Measurements from ENCODE around the gene PMFBP1. TPM values are rescaled to one million over a fixed set of nuclear protein-coding genes. Genes with fewer than 3 reads are reported as not detected.

Gene PMFBP1
- total and polyA plus RNA-seq, 4 experiments from 2014 or later = 0.73 to 1.1 TPM; not detected in 2

DNA sequence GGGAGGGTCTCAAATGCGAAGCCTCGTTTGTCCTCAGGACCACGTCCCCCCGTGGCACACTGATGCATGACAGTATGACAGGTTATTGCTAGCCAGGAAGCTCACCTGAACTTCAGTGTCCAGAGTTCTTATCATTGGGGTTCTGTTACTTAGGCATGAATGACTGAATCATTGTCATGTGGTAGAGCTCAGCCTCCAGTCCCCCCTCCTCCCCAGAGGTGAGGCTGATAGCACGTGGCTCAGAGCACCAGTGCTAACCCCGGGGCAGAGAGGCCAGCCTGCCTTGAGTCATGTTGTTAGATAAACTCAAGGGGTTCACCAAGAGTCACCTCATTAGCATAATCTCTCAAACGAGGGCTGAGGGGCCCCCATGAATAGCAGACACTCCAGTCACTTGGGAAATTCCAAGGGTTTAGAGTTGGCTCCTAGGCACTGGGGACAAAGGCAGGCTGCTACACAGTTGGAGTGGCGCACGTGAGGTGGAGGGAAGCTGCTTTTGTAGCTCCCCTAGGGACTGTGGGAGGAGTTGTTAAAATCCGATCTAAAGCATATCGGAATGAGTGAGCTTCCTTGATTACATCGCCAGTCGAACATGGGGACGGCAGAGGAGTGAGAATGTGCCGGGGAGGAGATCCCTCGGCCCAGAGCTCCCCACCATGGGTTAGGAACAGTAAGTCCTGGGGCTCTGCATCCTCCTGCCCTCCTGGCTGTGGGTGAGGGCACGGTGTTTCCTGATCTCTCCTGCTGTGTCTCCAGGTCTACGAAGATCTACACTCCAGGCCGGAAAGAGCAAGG, 60.1 kb downstream of the PMFBP1 start:
- Histone ChIP-seq H3K27me3 (ENCODE audit: insufficient read depth, low read length) (no peaks in the 10 kb centered on the region), H3K4me1 (ENCODE audit: insufficient read depth, low read length) (no peaks in the 10 kb centered on the region), H3K36me3 (ENCODE audit: insufficient read depth, low read length) (peaks cover 54% of the 10 kb centered on the region), H3K27ac (ENCODE audit: low read depth, low read length) (no peak overlapping the region), H3K4me3 (ENCODE audit: low read length in 2 of 2) (no peak overlapping the region), H3K9me3 (ENCODE audit: control insufficient read depth in 1 of 2, low read length in 2 of 2) (no peaks in the 10 kb centered on the region)
- Mint-ChIP-seq H3K9me3 (peaks cover 0 to 2% (median 0%) of the 10 kb centered on the region in 8 donors), H3K27me3 (no peaks in the 10 kb centered on the region), H3K27ac (no peak overlapping the region), H3K4me3 (no peak overlapping the region), H3K36me3 (peaks cover 52 to 68% of the 10 kb centered on the region in 2 donors), H3K4me1 (no peaks in the 10 kb centered on the region)
- POLR2A ChIA-PET (ENCODE audit: partially characterized antibody) = no interaction called here
- DNase-seq = no peak
- CTCF ChIA-PET (ENCODE audit: partially characterized antibody) = no interaction called here
- intact Hi-C loops (cut with micrococcal nuclease) = no loop called here

DNA sequence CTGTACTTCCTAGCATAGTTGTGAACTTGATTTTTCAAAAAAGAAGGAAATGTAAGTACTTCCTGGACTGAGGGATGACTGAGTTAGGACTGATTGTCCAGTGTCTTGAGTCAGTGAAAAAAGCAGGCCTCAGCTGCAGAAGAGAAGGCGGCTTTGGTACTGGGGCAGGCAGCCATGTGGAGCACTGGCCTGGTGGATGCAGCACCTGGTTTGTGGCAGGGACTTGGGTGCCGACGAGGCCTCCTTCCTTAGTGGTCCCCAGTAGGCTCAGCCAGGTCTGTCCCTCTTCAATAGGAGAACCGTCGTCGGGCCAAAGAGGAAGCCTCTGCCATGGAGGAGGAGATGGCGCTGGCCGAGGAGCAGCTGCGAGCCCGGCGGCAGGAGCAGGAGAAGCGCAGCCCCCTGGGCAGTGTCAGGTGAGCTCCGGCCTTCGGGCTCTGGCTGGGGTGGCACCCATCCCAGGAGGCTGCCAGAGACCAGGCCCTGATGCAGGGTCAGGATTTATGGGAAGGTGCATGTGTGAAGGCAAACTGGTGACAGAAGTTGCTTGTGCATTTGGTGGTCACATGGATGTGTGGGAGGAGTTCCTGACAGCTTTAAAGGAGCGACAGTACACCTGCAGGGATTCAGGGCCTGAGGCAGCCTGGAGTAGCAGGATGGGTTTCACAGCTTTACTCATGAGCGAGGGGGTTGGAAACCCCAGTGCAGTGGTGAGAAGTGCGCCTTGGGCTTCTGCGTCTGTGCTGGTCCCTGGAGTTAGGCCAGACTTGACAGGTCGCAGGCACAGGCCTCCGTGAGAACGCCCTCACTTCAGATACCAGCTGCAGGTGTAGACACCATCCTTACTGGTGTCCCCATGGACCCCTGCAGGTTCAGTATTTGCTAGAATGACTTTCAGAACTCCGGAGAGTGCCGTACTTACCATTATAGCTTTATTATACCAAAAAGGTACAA, 61.0 kb downstream of the PMFBP1 start:
- Mint-ChIP-seq H3K4me3 (no peak overlapping the region), H3K9me3 (peaks cover 0 to 2% (median 0%) of the 10 kb centered on the region in 8 donors), H3K27ac (no peak overlapping the region), H3K27me3 (no peaks in the 10 kb centered on the region), H3K4me1 (no peaks in the 10 kb centered on the region), H3K36me3 (peaks cover 58 to 77% of the 10 kb centered on the region in 2 donors)
- H3K4me1 ChIP-seq (ENCODE audit: insufficient read depth, low read length) = no peaks in the 10 kb centered on the region
- peaks cover 62% of the 10 kb centered on the region for H3K36me3 ChIP-seq (ENCODE audit: insufficient read depth, low read length)
- H3K27ac ChIP-seq (ENCODE audit: low read depth, low read length) = no peak overlapping the region
- no peak for DNase-seq
- H3K27me3 ChIP-seq (ENCODE audit: insufficient read depth, low read length) = no peaks in the 10 kb centered on the region
- H3K4me3 ChIP-seq (ENCODE audit: low read length in 2 of 2) = no peak overlapping the region
- intact Hi-C loops (cut with micrococcal nuclease) = no loop called here
- H3K9me3 ChIP-seq (ENCODE audit: control insufficient read depth in 1 of 2, low read length in 2 of 2) = no peaks in the 10 kb centered on the region
- ChIA-PET CTCF (ENCODE audit: partially characterized antibody) (no interaction called here), POLR2A (ENCODE audit: partially characterized antibody) (no interaction called here)

DNA sequence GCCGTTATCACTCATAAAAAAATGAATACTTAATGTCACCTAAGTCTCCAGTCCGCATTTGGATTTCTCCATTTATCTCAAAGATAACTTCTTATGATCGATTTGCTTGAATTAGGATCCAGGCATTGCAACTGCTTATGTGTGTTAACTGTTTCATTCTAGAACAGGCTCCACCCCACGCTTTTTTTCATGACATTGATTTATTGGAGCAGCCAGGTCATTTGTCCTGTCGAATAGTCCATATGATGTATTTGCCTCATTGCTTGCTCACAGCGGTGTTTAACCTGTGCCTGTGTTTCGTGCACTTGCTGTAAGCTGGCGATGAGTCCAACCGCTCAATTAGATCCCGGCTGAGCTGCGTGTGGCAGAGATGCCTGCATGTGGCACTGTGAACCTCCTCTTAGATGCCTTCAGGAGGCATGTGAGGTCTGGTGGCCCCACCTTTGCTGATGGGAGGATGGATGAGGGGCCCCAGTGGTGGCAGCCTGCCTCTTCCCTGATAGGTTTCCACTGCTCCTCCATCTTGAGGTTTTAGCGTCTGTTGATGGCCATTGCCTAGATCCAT, 61.9 kb downstream of the PMFBP1 start:
- peaks cover 66 to 84% of the 10 kb centered on the region in 2 donors for H3K36me3 Mint-ChIP-seq
- no peak overlapping the region for H3K27ac ChIP-seq (ENCODE audit: low read depth, low read length)
- H3K4me1 Mint-ChIP-seq = no peaks in the 10 kb centered on the region
- H3K9me3 Mint-ChIP-seq = peaks cover 0 to 2% (median 0%) of the 10 kb centered on the region in 8 donors
- no peaks in the 10 kb centered on the region for H3K27me3 Mint-ChIP-seq
- no peaks in the 10 kb centered on the region for H3K27me3 ChIP-seq (ENCODE audit: insufficient read depth, low read length)
- intact Hi-C loops (cut with micrococcal nuclease) = no loop called here
- H3K36me3 ChIP-seq (ENCODE audit: insufficient read depth, low read length) = peaks cover 71% of the 10 kb centered on the region
- POLR2A ChIA-PET (ENCODE audit: partially characterized antibody) = no interaction called here
- no peak overlapping the region for H3K27ac Mint-ChIP-seq
- H3K4me3 ChIP-seq (ENCODE audit: low read length in 2 of 2) = no peak overlapping the region
- no peak for DNase-seq
- H3K9me3 ChIP-seq (ENCODE audit: control insufficient read depth in 1 of 2, low read length in 2 of 2) = no peaks in the 10 kb centered on the region
- CTCF ChIA-PET (ENCODE audit: partially characterized antibody) = no interaction called here
- H3K4me3 Mint-ChIP-seq = no peak overlapping the region
- no peaks in the 10 kb centered on the region for H3K4me1 ChIP-seq (ENCODE audit: insufficient read depth, low read length)

DNA sequence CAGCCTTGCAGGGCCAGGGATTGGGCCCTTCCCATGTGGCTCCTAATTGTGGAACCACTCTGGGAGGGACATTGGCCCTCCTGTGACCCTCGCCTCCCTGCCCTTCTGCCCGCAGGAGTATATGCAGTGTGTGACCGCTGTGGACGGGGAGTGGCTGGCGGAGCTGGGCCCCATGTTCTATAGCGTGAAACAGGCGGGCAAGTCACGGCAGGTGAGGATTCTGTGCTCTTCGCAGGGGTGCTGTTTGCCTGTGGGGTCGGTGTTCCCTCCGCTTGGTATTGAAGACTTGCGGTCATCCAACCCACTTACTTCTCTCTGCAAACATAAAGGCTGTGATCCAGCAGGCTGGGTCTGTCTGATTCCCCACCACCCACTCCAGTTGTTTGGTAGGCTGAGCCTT, 62.7 kb downstream of the PMFBP1 start:
- no peak for DNase-seq
- peaks cover 79% of the 10 kb centered on the region for H3K36me3 ChIP-seq (ENCODE audit: insufficient read depth, low read length)
- Mint-ChIP-seq H3K9me3 (peaks cover 0 to 2% (median 0%) of the 10 kb centered on the region in 8 donors), H3K36me3 (peaks cover 72 to 91% of the 10 kb centered on the region in 2 donors), H3K27ac (no peak overlapping the region), H3K4me1 (no peaks in the 10 kb centered on the region), H3K4me3 (no peak overlapping the region), H3K27me3 (no peaks in the 10 kb centered on the region)
- no peak overlapping the region for H3K4me3 ChIP-seq (ENCODE audit: low read length in 2 of 2)
- ChIA-PET CTCF (ENCODE audit: partially characterized antibody) (no interaction called here), POLR2A (ENCODE audit: partially characterized antibody) (no interaction called here)
- H3K27me3 ChIP-seq (ENCODE audit: insufficient read depth, low read length) = no peaks in the 10 kb centered on the region
- no peaks in the 10 kb centered on the region for H3K4me1 ChIP-seq (ENCODE audit: insufficient read depth, low read length)
- H3K27ac ChIP-seq (ENCODE audit: low read depth, low read length) = no peak overlapping the region
- H3K9me3 ChIP-seq (ENCODE audit: control insufficient read depth in 1 of 2, low read length in 2 of 2) = no peaks in the 10 kb centered on the region
- intact Hi-C loops (cut with micrococcal nuclease) = no loop called here

DNA sequence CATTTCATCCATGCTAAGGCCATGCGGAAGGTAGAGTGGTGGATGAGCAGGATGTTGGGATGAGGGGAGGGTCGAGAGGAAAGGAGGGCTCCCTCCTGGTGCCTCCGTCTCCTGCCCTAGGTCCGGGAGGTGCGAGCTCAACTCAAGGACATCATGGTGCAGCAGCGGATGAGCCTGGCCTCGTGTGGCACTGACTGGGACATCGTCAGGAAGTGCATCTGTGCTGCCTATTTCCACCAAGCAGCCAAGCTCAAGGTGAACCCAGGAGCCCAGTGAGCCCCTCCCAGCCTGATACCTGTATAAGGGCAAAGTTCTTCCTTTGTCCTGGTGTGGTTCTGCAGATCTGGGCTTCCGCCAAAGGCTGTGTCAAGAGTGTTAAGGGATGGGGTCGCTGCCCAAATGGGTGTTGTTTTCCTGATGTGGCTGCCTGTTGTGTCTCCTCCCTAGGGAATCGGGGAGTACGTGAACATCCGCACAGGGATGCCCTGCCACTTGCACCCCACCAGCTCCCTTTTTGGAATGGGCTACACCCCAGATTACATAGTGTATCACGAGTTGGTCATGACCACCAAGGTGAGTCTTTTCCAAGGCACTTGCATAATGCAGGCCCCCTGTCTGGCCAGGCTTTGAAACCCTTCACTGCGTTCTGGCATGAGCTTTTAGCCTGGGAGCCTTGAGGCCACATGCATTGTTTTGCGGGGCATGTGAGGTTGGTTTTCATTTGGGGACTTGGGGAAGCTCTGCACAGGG, 63.4 kb downstream of the PMFBP1 start:
- Mint-ChIP-seq H3K27me3 (no peaks in the 10 kb centered on the region), H3K36me3 (peaks cover 78 to 98% of the 10 kb centered on the region in 2 donors), H3K9me3 (peaks cover 0 to 2% (median 0%) of the 10 kb centered on the region in 8 donors), H3K27ac (no peak overlapping the region), H3K4me3 (no peak overlapping the region), H3K4me1 (no peaks in the 10 kb centered on the region)
- intact Hi-C loops (cut with micrococcal nuclease) = no loop called here
- no peaks in the 10 kb centered on the region for H3K27me3 ChIP-seq (ENCODE audit: insufficient read depth, low read length)
- no peaks in the 10 kb centered on the region for H3K4me1 ChIP-seq (ENCODE audit: insufficient read depth, low read length)
- H3K9me3 ChIP-seq (ENCODE audit: control insufficient read depth in 1 of 2, low read length in 2 of 2) = no peaks in the 10 kb centered on the region
- H3K36me3 ChIP-seq (ENCODE audit: insufficient read depth, low read length) = peaks cover 87% of the 10 kb centered on the region
- DNase-seq = no peak
- no peak overlapping the region for H3K4me3 ChIP-seq (ENCODE audit: low read length in 2 of 2)
- H3K27ac ChIP-seq (ENCODE audit: low read depth, low read length) = no peak overlapping the region
- ChIA-PET POLR2A (ENCODE audit: partially characterized antibody) (no interaction called here), CTCF (ENCODE audit: partially characterized antibody) (no interaction called here)

DNA sequence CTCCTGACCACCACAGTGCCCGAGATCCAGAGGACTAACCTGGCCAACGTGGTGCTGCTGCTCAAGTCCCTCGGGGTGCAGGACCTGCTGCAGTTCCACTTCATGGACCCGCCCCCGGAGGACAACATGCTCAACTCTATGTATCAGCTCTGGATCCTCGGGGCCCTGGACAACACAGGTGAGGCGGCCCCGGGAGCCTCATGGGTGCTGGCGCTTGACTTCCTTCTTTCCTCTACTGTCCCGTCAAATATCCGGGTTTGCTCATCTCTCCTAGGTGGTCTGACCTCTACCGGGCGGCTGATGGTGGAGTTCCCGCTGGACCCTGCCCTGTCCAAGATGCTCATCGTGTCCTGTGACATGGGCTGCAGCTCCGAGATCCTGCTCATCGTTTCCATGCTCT, 64.6 kb downstream of the PMFBP1 start:
- H3K4me3 Mint-ChIP-seq = no peak overlapping the region
- peaks cover 98% of the 10 kb centered on the region for H3K36me3 ChIP-seq (ENCODE audit: insufficient read depth, low read length)
- ChIA-PET POLR2A (ENCODE audit: partially characterized antibody) (interaction anchor here (1.6 kb wide), 1 partner anchor 12 kb away, joined by 3 read pairs; no protein-coding TSS in a partner anchor), CTCF (ENCODE audit: partially characterized antibody) (no interaction called here)
- H3K4me1 ChIP-seq (ENCODE audit: insufficient read depth, low read length) = no peaks in the 10 kb centered on the region
- H3K27ac ChIP-seq (ENCODE audit: low read depth, low read length) = no peak overlapping the region
- no peak overlapping the region for H3K4me3 ChIP-seq (ENCODE audit: low read length in 2 of 2)
- no peaks in the 10 kb centered on the region for H3K27me3 ChIP-seq (ENCODE audit: insufficient read depth, low read length)
- peaks cover 84 to 100% of the 10 kb centered on the region in 2 donors for H3K36me3 Mint-ChIP-seq
- no peaks in the 10 kb centered on the region for H3K27me3 Mint-ChIP-seq
- H3K27ac Mint-ChIP-seq = peak overlapping the region in 1 of 7 donors; percentile 42
- intact Hi-C loops (cut with micrococcal nuclease) = no loop called here
- H3K9me3 ChIP-seq (ENCODE audit: control insufficient read depth in 1 of 2, low read length in 2 of 2) = no peaks in the 10 kb centered on the region
- no peaks in the 10 kb centered on the region for H3K9me3 Mint-ChIP-seq
- no peak for DNase-seq
- no peaks in the 10 kb centered on the region for H3K4me1 Mint-ChIP-seq

Data from CD4-positive, alpha-beta memory T cell (primary cell).